PC-9 (cell line): ENCODE measurements around the gene RANBP10. TPM values are rescaled to one million over a fixed set of nuclear protein-coding genes. Genes with fewer than 3 reads are reported as not detected.

ENCODE experiments used
- BruUV-seq: library from RNA; stranded (reverse); fragments of 400-500 nt; replicated peaks from 2 replicates; lab custom pipeline; 2021; lab: Mats Ljungman, UMichigan
- CTCF ChIA-PET: fragments of 300-600 bp; sonication (Branson Sonifier 250); formaldehyde crosslinking; loops from one replicate; lab custom pipeline; 2022; ENCODE audit warnings: antibody characterized with exemption; lab: Charles Lee
- POLR2A ChIA-PET: fragments of 300-600 bp; sonication (Branson Sonifier 250); formaldehyde crosslinking; loops from one replicate; lab custom pipeline; 2022; ENCODE audit warnings: antibody characterized with exemption; ENCODE audit not compliant: unreplicated experiment; lab: Charles Lee
- DNase-seq, 2 experiments: peaks; one replicate each; pipeline versions ENCODE4 v3.0.0 to v3.0.0-alpha.2; 2015 to 2022; ENCODE audit warnings: mixed read lengths in 1 of 2
- H2AFZ ChIP-seq: fragments of 200-600 bp; sonication (generic); 2 replicates; pipeline ENCODE4 v1.8.1; 2017; ENCODE audit warnings: antibody characterized with exemption
- H3F3A ChIP-seq: fragments of 200-600 bp; sonication (generic); 2 replicates; pipeline ENCODE4 v1.8.1; 2017; ENCODE audit warnings: antibody characterized with exemption, mild to moderate bottlenecking, low read depth; ENCODE audit not compliant: insufficient read depth
- H3K27ac ChIP-seq: fragments of 200-600 bp; sonication (generic); 2 replicates; pipeline ENCODE4 v1.6.1; 2016; ENCODE audit warnings: mixed run types
- H3K27me3 ChIP-seq: fragments of 200-600 bp; sonication (generic); 2 replicates; pipeline ENCODE4 v1.6.1; 2016; ENCODE audit warnings: low read depth, mixed run types; ENCODE audit not compliant: insufficient read depth
- H3K36me3 ChIP-seq: fragments of 200-600 bp; sonication (generic); 2 replicates; pipeline ENCODE4 v1.6.1; 2016; ENCODE audit warnings: low read depth, mixed run types
- H3K4me1 ChIP-seq: fragments of 200-600 bp; sonication (generic); replicated peaks from 2 replicates; pipeline ENCODE4 v1.6.1; 2016; ENCODE audit warnings: mixed run types; ENCODE audit not compliant: insufficient read depth
- H3K4me2 ChIP-seq: fragments of 200-600 bp; sonication (generic); 2 replicates; pipeline ENCODE4 v1.6.1; 2017; ENCODE audit warnings: mixed run types
- H3K4me3 ChIP-seq: fragments of 200-600 bp; sonication (generic); 2 replicates; pipeline ENCODE4 v1.6.1; 2016; ENCODE audit warnings: mixed run types
- H3K79me2 ChIP-seq: fragments of 200-600 bp; sonication (generic); 2 replicates; pipeline ENCODE4 v1.6.1; 2017; ENCODE audit warnings: low read depth, mixed run types
- H3K9me2 ChIP-seq: fragments of 200-600 bp; sonication (generic); 2 replicates; pipeline ENCODE4 v1.8.1; 2017; ENCODE audit warnings: mild to moderate bottlenecking; ENCODE audit not compliant: insufficient read depth
- H3K9me3 ChIP-seq: fragments of 200-600 bp; sonication (generic); 2 replicates; pipeline ENCODE4 v1.8.1; 2016; ENCODE audit warnings: low read depth; ENCODE audit not compliant: insufficient read depth
- H4K20me1 ChIP-seq: fragments of 200-600 bp; sonication (generic); 2 replicates; pipeline ENCODE4 v1.8.1; 2017; ENCODE audit not compliant: insufficient read depth
- CTCF ChIP-seq: fragments of 200-600 bp; sonication (generic); conservative IDR thresholded peaks from 2 replicates; pipeline ENCODE4 v1.6.1; 2017; ENCODE audit warnings: mixed run types, antibody characterized with exemption, mild to moderate bottlenecking, moderate library complexity
- EZH2 ChIP-seq: fragments of 200-600 bp; sonication (generic); IDR thresholded peaks from 2 replicates; pipeline ENCODE4 v1.8.0; 2017; ENCODE audit warnings: antibody characterized with exemption, low read depth
- intact Hi-C: fragments of 100-400 bp; cut with micrococcal nuclease; formaldehyde crosslinking; loops from one replicate; pipeline ENCODE4 v1.10.0; 2022; ENCODE audit not compliant: unreplicated experiment
- total RNA-seq: library from RNA; stranded (reverse); gene quantifications from 2 replicates; pipeline ENCODE4 v1.2.3, GENCODE V29; 2021

Gene RANBP10
- total RNA-seq, 1 experiment from 2014 or later: 21.0 TPM

- TF ChIP-seq CTCF: no peak
- TF ChIP-seq EZH2: no peak
- ChIA-PET CTCF (no interaction called here), POLR2A (no interaction called here)
- no peaks in the 10 kb centered on the region for H3K79me2 ChIP-seq
- no TSS peak for BruUV-seq
- H3K4me1 ChIP-seq: no peaks in the 10 kb centered on the region
- no peak overlapping the region for H3K4me3 ChIP-seq
- H3K9me2 ChIP-seq: no peaks in the 10 kb centered on the region
- no peaks in the 10 kb centered on the region for H4K20me1 ChIP-seq
- H3F3A ChIP-seq: no peaks in the 10 kb centered on the region
- H3K27me3 ChIP-seq: no peaks in the 10 kb centered on the region
- H3K4me2 ChIP-seq: no peak overlapping the region
- H3K27ac ChIP-seq: no peak overlapping the region
- DNase-seq: no peak
- no peaks in the 10 kb centered on the region for H3K9me3 ChIP-seq
- no peaks in the 10 kb centered on the region for H3K36me3 ChIP-seq
- intact Hi-C loops: no loop called here
- no peak overlapping the region for H2AFZ ChIP-seq
These were observed 72.5 kb downstream of the RANBP10 start for GRCh38 chr16:67733734-67734470.

GRCh38 chr16:67731753-67732095 is 74.6 kb downstream of the RANBP10 start:
- H3K4me2 ChIP-seq: no peak overlapping the region
- no peaks in the 10 kb centered on the region for H3K9me3 ChIP-seq
- no peaks in the 10 kb centered on the region for H3K79me2 ChIP-seq
- DNase-seq: no peak
- H3K9me2 ChIP-seq: no peaks in the 10 kb centered on the region
- CTCF ChIA-PET: no interaction called here
- no peaks in the 10 kb centered on the region for H3K4me1 ChIP-seq
- no peaks in the 10 kb centered on the region for H3K36me3 ChIP-seq
- no peak overlapping the region for H3K4me3 ChIP-seq
- BruUV-seq: no TSS peak
- H3K27ac ChIP-seq: no peak overlapping the region
- TF ChIP-seq CTCF: no peak
- TF ChIP-seq EZH2: no peak
- POLR2A ChIA-PET: no interaction called here
- H3F3A ChIP-seq: no peaks in the 10 kb centered on the region
- no peak overlapping the region for H2AFZ ChIP-seq
- intact Hi-C loops: no loop called here
- no peaks in the 10 kb centered on the region for H3K27me3 ChIP-seq
- no peaks in the 10 kb centered on the region for H4K20me1 ChIP-seq

GRCh38 chr16:67731071-67731752 is 75.1 kb downstream of the RANBP10 start:
- no peak overlapping the region for H3K27ac ChIP-seq
- ChIA-PET POLR2A (no interaction called here), CTCF (no interaction called here)
- intact Hi-C loops: no loop called here
- H3K79me2 ChIP-seq: no peaks in the 10 kb centered on the region
- no peaks in the 10 kb centered on the region for H3K36me3 ChIP-seq
- H2AFZ ChIP-seq: no peak overlapping the region
- no peaks in the 10 kb centered on the region for H4K20me1 ChIP-seq
- no peaks in the 10 kb centered on the region for H3K4me1 ChIP-seq
- H3K9me3 ChIP-seq: no peaks in the 10 kb centered on the region
- DNase-seq: no peak
- TF ChIP-seq CTCF (no peak), EZH2 (no peak)
- no peaks in the 10 kb centered on the region for H3K27me3 ChIP-seq
- H3K4me2 ChIP-seq: no peak overlapping the region
- no peaks in the 10 kb centered on the region for H3K9me2 ChIP-seq
- no TSS peak for BruUV-seq
- no peak overlapping the region for H3K4me3 ChIP-seq
- no peaks in the 10 kb centered on the region for H3F3A ChIP-seq
